PFSK-1 (cell line): ENCODE measurements around the gene BMP4.

Experiments
- REST ChIP-seq, 2 experiments: IDR thresholded peaks; 2 replicates each; pipeline versions ENCODE4 v1.6.1 to v1.8.0; 2011 to 2012; ENCODE audit warnings: low read depth in 2 of 2, low read length in 2 of 2, control low read depth in 1 of 2, inconsistent platforms in 1 of 2, mild to moderate bottlenecking in 1 of 2, moderate library complexity in 1 of 2; ENCODE audit not compliant: insufficient read depth in 1 of 2
- SIN3A ChIP-seq: IDR thresholded peaks from 2 replicates; pipeline ENCODE4 v1.6.1; 2012; ENCODE audit warnings: mild to moderate bottlenecking, low read length, moderate library complexity, borderline replicate concordance; ENCODE audit not compliant: insufficient read depth
- TAF1 ChIP-seq: IDR thresholded peaks from 2 replicates; pipeline ENCODE4 v1.6.1; 2012; ENCODE audit warnings: low read length, control low read depth, borderline replicate concordance; ENCODE audit not compliant: insufficient read depth

DNA sequence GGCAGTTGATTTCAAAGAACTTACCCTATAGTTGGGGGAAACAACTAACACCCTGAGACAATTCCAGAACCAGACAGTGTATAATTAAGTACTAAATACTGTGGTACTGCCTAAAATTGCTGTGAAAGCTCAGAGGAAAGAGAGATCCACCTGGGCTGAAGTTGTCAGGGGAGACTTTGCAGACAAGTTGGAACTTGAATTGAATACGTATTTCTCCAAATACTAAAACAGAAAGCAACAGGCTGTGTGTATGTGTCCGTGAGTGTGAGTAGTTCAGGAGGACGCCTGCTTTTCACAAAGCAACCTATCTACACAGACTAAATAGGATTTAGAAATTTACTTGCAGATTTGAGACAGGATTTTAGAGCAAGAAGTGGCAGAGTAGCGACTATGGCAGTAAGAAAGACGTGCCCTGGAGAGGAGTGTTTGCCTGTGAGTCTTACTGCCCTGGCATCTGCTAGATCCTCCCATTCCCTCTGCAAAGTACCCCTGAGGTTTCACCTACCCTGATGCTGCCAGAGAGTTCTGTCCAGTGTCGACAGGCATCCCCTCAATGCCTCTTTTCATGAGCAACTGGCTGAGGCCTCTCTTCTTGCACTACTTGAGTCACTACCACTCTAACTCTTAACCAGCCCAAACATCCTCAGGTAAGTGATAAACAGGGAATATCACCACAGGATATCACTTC, 37.4 kb upstream of the BMP4 start:
- TF ChIP-seq SIN3A (no peak), TAF1 (no peak), REST (IDR thresholded peaks at IDR 0.05; ENCODE audit: insufficient read depth in 1 of 2, low read depth in 2 of 2, low read length in 2 of 2) (no peak)
